ENCODE data around the gene MYOM3. TPM values are rescaled to one million over a fixed set of nuclear protein-coding genes. Genes with fewer than 3 reads are reported as not detected.

Gene MYOM3
- polyA plus RNA-seq, 1 donor (not counting 4 experiments of a cell fraction or from before 2014, with no cell fraction given) = 0.49 TPM

- Histone ChIP-seq H3K27ac (ENCODE audit: control insufficient read depth, insufficient read depth, low read length) (no peak overlapping the region), H3K4me3 (ENCODE audit: control insufficient read depth in 2 of 3, extremely low read depth in 1 of 3, insufficient read depth in 2 of 3, low read depth in 1 of 3, low read length in 3 of 3) (no peak overlapping the region), H3K4me2 (ENCODE audit: control insufficient read depth, extremely low read depth, insufficient read depth, low read depth, low read length) (no peak overlapping the region), H3K4me1 (ENCODE audit: control insufficient read depth, extremely low read depth, insufficient read depth, low read length) (no peaks in the 10 kb centered on the region), H3K9me1 (ENCODE audit: control insufficient read depth, extremely low read depth, insufficient read depth, low read length) (no peaks in the 10 kb centered on the region), H3K36me3 (ENCODE audit: control insufficient read depth in 2 of 2, extremely low read depth in 1 of 2, insufficient read depth in 2 of 2, low read length in 2 of 2) (peaks cover 0 to 1% of the 10 kb centered on the region in 2 experiments), H2AFZ (ENCODE audit: control insufficient read depth, low read length) (no peak overlapping the region), H4K20me1 (ENCODE audit: control insufficient read depth, extremely low read depth, insufficient read depth, low read length) (no peaks in the 10 kb centered on the region), H3K9ac (ENCODE audit: control insufficient read depth, extremely low read depth, insufficient read depth, low read length) (no peak overlapping the region), H3K79me2 (ENCODE audit: control insufficient read depth, insufficient read depth, low read length) (no peaks in the 10 kb centered on the region), H3K27me3 (ENCODE audit: control insufficient read depth, extremely low read depth, insufficient read depth, low read length) (no peaks in the 10 kb centered on the region), H3K9me3 (ENCODE audit: control insufficient read depth, low read depth, low read length) (peaks cover 2% of the 10 kb centered on the region)
- DNase-seq (ENCODE audit: low read depth, low spot score) (no peak), FAIRE-seq (no peak)
- dilution Hi-C loops (cut with MboI; ENCODE audit: extremely low pct_ligation_motif_present, low sequenced_read_pairs) = no loop called here
- TF ChIP-seq EZH2 (IDR thresholded peaks at IDR 0.05; ENCODE audit: low read length) (no peak), CTCF (optimal IDR thresholded peaks at IDR 0.05 in 1 of 3, IDR thresholded peaks at IDR 0.05 in 1 of 3, conservative IDR thresholded peaks at IDR 0.05 in 1 of 3; ENCODE audit: extremely low read depth in 1 of 3, insufficient read depth in 2 of 3, low read length in 3 of 3) (no peak)
Measured at GRCh38 chr1:24058671-24059455, 53.1 kb downstream of the MYOM3 start.

- DNase-seq (ENCODE audit: low read depth, low spot score) (no peak), FAIRE-seq (no peak)
- no peaks in the 10 kb centered on the region for H3K79me2 ChIP-seq (ENCODE audit: control insufficient read depth, insufficient read depth, low read length)
- no peaks in the 10 kb centered on the region for H3K36me3 ChIP-seq (ENCODE audit: control insufficient read depth in 2 of 2, extremely low read depth in 1 of 2, insufficient read depth in 2 of 2, low read length in 2 of 2)
- peaks cover 2% of the 10 kb centered on the region for H3K9me3 ChIP-seq (ENCODE audit: control insufficient read depth, low read depth, low read length)
- H3K4me1 ChIP-seq (ENCODE audit: control insufficient read depth, extremely low read depth, insufficient read depth, low read length) = no peaks in the 10 kb centered on the region
- no peak overlapping the region for H2AFZ ChIP-seq (ENCODE audit: control insufficient read depth, low read length)
- H3K4me3 ChIP-seq (ENCODE audit: control insufficient read depth in 2 of 3, extremely low read depth in 1 of 3, insufficient read depth in 2 of 3, low read depth in 1 of 3, low read length in 3 of 3) = no peak overlapping the region
- H3K27me3 ChIP-seq (ENCODE audit: control insufficient read depth, extremely low read depth, insufficient read depth, low read length) = no peaks in the 10 kb centered on the region
- H3K27ac ChIP-seq (ENCODE audit: control insufficient read depth, insufficient read depth, low read length) = no peak overlapping the region
- TF ChIP-seq CTCF (optimal IDR thresholded peaks at IDR 0.05 in 1 of 3, IDR thresholded peaks at IDR 0.05 in 1 of 3, conservative IDR thresholded peaks at IDR 0.05 in 1 of 3; ENCODE audit: extremely low read depth in 1 of 3, insufficient read depth in 2 of 3, low read length in 3 of 3) = no peak
- no peak for TF ChIP-seq EZH2 (IDR thresholded peaks at IDR 0.05; ENCODE audit: low read length)
- no peaks in the 10 kb centered on the region for H4K20me1 ChIP-seq (ENCODE audit: control insufficient read depth, extremely low read depth, insufficient read depth, low read length)
- no peaks in the 10 kb centered on the region for H3K9me1 ChIP-seq (ENCODE audit: control insufficient read depth, extremely low read depth, insufficient read depth, low read length)
- dilution Hi-C loops (cut with MboI; ENCODE audit: extremely low pct_ligation_motif_present, low sequenced_read_pairs) = no loop called here
- no peak overlapping the region for H3K9ac ChIP-seq (ENCODE audit: control insufficient read depth, extremely low read depth, insufficient read depth, low read length)
- no peak overlapping the region for H3K4me2 ChIP-seq (ENCODE audit: control insufficient read depth, extremely low read depth, insufficient read depth, low read depth, low read length)
Measured at GRCh38 chr1:24057171-24057570, 54.8 kb downstream of the MYOM3 start.
